Adipose tissue (tissue), 3 donors: ENCODE results near the gene ELL2. TPM values are rescaled to one million over a fixed set of nuclear protein-coding genes. Genes with fewer than 3 reads are reported as not detected.
"Not testable (repeated sequence)": the region's sequence is repeated elsewhere in the genome, so short reads cannot be mapped to it uniquely, and the experiment has no call there.

Experiments used
- H3K27ac ChIP-seq: one replicate; pipeline ENCODE4 v1.5.1; 2013; ENCODE audit warnings: low read depth, low read length
- WGBS, 3 donors: extraction: QIAGEN DNeasy Blood & Tissue Kit; methylation state at CpG; one replicate each; pipeline ENCODE4 v1.1.7; 2013; 5-methylcytosine and 5-hydroxymethylcytosine counted together
- polyA plus RNA-seq, 3 donors: library from polyadenylated mRNA; stranded (reverse); fragments of 200-250 nt; gene quantifications; one replicate each; pipeline ENCODE4 v1.2.3, GENCODE V29; 2013
- donor health status: healthy with polysubstance abuse.
- donor health status: Bipolar disorder and iron deficiency.
- donor health status: healthy.

ELL2 gene
- polyA plus RNA-seq, 3 donors: 33.7 to 66.6 (median 42.6) TPM

- WGBS, 3 donors: 81 to 93% (median 88%) methylated on average over 2 of the region's 2 CpGs
- no peak overlapping the region for H3K27ac ChIP-seq
These were observed 84.9 kb downstream of the ELL2 start for GRCh38 chr5:95876782-95877181.

- WGBS, 3 donors: 80 to 85% (median 84%) methylated on average over 3 of the region's 3 CpGs
- H3K27ac ChIP-seq: no peak overlapping the region
These were observed 87.4 kb downstream of the ELL2 start for GRCh38 chr5:95874246-95874645.

- H3K27ac ChIP-seq: no peak overlapping the region
- 81 to 98% (median 86%) methylated on average over 4 of the region's 4 CpGs for WGBS, 3 donors
These were observed 88.3 kb downstream of the ELL2 start for GRCh38 chr5:95873351-95873750.

GRCh38 chr5:95872346-95873268, 89.0 kb downstream of the ELL2 start:
- 73 to 80% (median 79%) methylated on average over 6 of the region's 6 CpGs for WGBS, 3 donors
- H3K27ac ChIP-seq: no peak overlapping the region

- H3K27ac ChIP-seq: no peak overlapping the region
- WGBS, 3 donors: 96 to 98% (median 97%) methylated on average over 9 of the region's 9 CpGs
These were observed 90.4 kb downstream of the ELL2 start for GRCh38 chr5:95871146-95871806.

GRCh38 chr5:95870105-95870672, 91.5 kb downstream of the ELL2 start:
- no peak overlapping the region for H3K27ac ChIP-seq
- WGBS, 3 donors: 45 to 69% (median 54%) methylated on average over 1 of the region's 1 CpG

GRCh38 chr5:95869173-95869855, 92.3 kb downstream of the ELL2 start:
- H3K27ac ChIP-seq: not testable (repeated sequence)
- WGBS, 3 donors: 43 to 72% (median 47%) methylated on average over 3 of the region's 3 CpGs

GRCh38 chr5:95868136-95868535, 93.5 kb downstream of the ELL2 start:
- no peak overlapping the region for H3K27ac ChIP-seq
- WGBS, 3 donors: 96 to 99% (median 98%) methylated on average over 4 of the region's 4 CpGs

- 77 to 94% (median 82%) methylated on average over 1 of the region's 1 CpG for WGBS, 3 donors
- H3K27ac ChIP-seq: no peak overlapping the region
These were observed 95.1 kb downstream of the ELL2 start for GRCh38 chr5:95866435-95867040.

GRCh38 chr5:95864944-95865504, 96.6 kb downstream of the ELL2 start:
- no peak overlapping the region for H3K27ac ChIP-seq
- 68 to 81% (median 69%) methylated on average over 6 of the region's 6 CpGs for WGBS, 3 donors

- WGBS, 3 donors: 87 to 94% (median 89%) methylated on average over 1 of the region's 1 CpG
- H3K27ac ChIP-seq: no peak overlapping the region
These were observed 97.2 kb downstream of the ELL2 start for GRCh38 chr5:95864456-95864855.

- peak overlapping the region; percentile 33 for H3K27ac ChIP-seq
- 53 to 61% (median 56%) methylated on average over 4 of the region's 4 CpGs for WGBS, 3 donors
These were observed 98.3 kb downstream of the ELL2 start for GRCh38 chr5:95863383-95863757.

- WGBS, 3 donors: 23 to 82% (median 80%) methylated on average over 8 of the region's 8 CpGs
- peak overlapping the region; percentile 33 for H3K27ac ChIP-seq
These were observed 98.8 kb downstream of the ELL2 start for GRCh38 chr5:95862671-95863382.

- WGBS, 3 donors: 77 to 82% (median 82%) methylated on average over 8 of the region's 8 CpGs
- H3K27ac ChIP-seq: no peak overlapping the region
These were observed 99.6 kb downstream of the ELL2 start for GRCh38 chr5:95861864-95862561.

GRCh38 chr5:95861221-95861863, 100.3 kb downstream of the ELL2 start:
- H3K27ac ChIP-seq: no peak overlapping the region
- WGBS, 3 donors: 16 to 57% (median 21%) methylated on average over 14 of the region's 14 CpGs

- WGBS, 3 donors: 91 to 99% (median 98%) methylated on average over 4 of the region's 4 CpGs
- no peak overlapping the region for H3K27ac ChIP-seq
These were observed 102.0 kb downstream of the ELL2 start for GRCh38 chr5:95859661-95860060.
